GM18868 (cell line): ENCODE data around the gene FBN1.

ENCODE experiments used
- ATAC-seq: cut with Tn5 transposase; IDR thresholded peaks from one replicate; pipeline ENCODE4 v1.9.1; 2021; ENCODE audit warnings: mild to moderate bottlenecking, moderate library complexity; ENCODE audit not compliant: unreplicated experiment

Gene FBN1

GRCh38 chr15:48652510-48653076, 7.1 kb upstream of the FBN1 start:
- no peak for ATAC-seq

- ATAC-seq: no peak
Observed at GRCh38 chr15:48650931-48651330, 5.4 kb upstream of the FBN1 start.

- no peak for ATAC-seq
Observed at GRCh38 chr15:48647962-48648361, 2.5 kb upstream of the FBN1 start.

DNA sequence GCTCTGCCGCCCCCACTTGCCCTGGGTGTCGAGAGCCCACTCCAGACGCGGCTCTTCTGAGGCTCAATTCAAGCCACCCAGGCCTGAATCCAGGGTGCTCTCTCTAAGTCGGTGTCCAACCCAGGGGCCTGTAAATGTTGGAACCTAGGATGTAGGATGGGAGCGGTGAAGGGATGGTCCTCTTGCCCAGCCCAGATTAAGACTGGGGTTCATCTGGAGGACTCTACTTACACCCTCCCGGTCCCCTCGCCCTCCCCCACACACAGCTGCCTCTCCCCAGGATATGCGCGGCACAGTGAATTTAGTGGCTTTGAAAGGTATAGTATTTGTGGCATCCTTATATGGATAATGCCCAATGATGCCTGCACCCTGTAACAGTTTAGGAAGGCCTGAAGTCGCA, 822 bp upstream of the FBN1 start:
- ATAC-seq: no peak

DNA sequence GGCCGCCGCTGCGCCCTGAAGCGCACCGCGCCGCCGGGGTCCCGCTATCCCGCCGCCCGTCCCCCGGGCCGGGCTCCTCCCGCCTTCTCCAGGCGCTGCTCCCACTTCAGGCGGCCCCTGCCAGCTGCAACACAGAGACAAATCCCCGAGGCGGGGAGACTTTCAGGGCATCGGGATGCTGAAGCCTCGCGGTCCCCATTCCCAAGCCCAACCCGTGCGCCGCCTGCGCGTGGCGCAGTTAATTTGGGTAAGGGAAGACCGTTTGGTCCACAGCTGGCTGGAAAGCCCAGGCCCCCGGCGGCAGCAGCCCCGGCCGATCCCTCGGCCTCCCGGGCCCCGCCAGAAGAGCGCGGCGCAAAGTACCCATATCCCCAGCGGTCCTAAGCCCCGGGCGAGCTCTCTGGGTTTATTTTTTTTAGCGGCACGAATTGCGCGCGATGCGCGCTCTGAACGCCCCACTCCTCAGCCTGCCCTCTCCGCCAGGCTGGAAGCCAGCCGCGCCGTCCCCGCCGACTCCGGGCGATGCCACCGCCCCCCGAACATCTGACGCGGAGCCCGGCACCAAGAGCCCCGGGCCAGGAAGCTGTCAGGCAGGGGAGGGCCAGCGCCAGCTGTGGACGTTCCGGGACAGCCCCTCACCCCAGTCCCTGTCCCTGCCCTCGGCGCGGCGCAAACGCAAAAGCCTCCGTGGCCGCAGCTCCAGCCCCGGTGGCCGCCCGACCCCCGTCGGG, 517 bp downstream of the FBN1 start:
- ATAC-seq: peak; percentile 37

DNA sequence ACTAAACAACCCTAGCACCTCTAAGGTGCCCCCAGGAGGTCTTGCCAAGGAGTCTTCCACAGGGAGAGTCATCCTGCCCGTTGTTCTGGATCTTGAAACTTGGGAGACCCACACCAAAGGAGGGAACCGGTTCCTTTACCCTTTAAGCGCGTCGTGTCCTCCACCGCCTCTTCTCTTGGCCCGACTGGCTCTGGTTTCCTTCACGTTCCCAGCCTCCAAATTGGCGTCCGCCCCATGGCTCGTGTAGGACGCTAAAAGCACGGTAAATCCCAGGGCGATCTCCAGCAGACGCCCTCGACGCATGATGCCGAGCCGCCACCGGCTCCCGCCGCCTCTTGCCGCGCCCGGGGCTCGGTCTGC, 1.1 kb downstream of the FBN1 start:
- no peak for ATAC-seq

DNA sequence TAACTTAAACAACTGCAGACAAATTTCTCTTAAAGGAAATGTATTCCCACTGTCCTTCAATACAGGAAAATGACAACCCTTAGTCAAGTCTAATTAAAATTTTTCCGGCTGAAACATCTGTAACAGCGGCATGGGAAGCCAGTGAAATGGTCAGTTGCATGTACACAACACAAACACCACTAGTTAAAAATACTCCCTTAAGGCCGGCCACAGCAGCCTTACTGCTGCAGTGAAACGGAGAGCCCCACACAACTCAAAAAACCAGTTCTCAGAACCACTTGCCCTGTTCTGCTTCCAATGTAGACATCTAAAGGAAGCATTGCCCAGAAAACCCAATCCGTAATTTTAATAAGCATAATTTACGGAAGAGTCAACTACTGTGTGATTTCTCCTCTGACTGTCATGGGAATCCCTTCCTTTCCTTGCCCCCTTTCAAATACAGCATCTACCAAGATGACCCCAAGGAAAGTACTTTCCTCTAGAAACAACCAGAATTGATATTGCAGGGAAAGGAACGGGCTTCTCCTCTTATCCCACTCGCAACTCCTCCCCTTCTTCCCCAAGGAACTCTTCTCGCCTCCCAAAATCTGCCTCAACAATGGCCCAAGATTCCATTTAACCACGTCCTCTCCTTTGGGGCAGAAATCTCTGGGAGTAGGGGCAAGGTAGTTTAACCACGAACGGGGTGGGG, 1.6 kb downstream of the FBN1 start:
- no peak for ATAC-seq

- no peak for ATAC-seq
Observed at GRCh38 chr15:48643206-48643605, 2.3 kb downstream of the FBN1 start.

DNA sequence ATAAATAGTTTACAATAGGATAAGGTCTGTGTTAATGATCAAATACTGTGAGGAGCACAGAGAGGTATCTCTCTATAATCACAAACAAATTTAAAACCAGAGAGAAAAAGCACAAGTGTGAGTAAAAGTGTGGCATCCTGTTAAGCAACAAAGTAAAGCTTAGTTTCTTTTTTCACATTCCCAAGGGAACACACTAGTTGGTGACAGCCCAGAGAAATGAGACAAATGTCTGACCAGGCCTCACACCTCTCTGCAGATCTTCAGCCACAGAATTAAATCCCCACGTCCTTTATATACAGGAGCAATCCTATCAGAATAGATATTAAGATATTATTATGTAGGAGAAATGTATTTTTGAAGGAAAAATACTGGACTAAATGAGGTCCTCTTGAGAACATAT, 2.7 kb downstream of the FBN1 start:
- ATAC-seq: no peak

DNA sequence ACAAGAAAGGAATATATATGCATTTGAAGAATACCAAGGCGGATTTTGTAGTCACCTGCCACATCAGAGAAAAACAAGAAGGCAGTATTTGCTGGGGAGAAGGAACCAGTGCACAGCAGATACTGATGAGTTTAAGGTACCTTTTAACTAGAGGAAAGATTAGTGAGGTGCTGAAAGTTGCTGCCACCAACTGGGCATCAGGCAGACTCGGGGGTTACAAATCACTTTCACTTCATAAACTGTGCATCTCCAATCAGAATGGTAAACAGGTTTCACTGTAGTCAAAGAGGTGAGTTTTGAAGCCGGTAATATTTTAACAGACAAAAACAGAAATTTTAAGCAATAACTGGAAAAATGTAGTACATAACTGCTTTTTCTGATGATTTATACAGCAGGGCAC, 4.1 kb downstream of the FBN1 start:
- peak; percentile 39 for ATAC-seq

DNA sequence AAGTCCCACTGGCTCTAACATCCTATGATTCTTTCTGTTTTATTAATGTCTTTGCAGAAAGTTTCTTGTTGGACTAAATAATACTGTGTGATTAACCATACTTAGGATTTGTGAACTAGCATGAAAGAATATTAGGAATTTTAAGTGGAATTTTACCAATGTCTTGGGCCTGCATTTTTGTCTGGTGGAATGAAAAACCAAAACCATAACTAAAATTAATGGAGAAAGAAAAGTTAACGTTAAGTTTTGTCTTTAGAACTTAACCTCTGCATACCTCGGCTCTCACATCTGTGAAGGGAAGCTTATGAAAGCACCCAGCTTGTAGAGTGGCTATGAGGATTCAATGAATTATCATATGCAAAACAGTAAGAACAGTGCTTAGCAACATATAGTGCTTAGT, 6.5 kb downstream of the FBN1 start:
- ATAC-seq: no peak

DNA sequence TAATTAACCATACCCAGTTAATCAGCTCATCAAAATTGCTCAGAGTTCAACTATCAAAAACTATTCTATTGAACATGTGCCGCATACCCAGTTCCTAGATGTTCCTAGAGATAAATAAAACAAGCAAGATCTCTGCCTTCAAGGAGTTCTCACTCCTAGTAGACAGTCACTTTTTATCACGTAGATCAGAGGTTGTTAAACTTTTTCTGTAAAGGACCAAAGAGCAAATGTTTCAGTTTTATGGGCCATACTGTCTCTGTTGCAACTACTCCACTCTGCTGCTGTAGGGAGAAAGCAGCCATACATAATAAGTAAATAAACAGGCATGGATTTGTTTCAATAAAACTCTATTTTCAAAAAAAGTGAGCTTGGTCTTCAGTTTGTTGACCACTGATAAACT, 7.9 kb downstream of the FBN1 start:
- ATAC-seq: no peak

DNA sequence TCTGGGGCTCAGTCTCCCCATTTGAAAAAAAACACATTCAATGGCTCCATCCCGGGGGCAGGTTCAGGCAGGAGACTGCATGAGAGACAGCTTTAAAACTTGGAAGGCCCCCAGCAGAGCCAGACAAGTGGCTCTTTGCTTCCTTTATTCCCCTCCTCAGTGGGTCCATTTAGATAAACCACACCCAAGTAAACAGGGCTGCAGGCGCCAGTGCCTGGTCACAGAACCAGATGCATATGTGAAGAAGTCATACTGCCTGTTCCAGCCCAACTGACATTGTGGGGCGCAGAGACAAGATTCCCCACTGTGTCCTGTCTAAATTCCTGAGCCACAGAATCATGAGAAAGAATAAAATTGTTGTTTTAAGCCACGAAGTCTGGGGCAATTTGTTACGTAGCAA, 9.0 kb downstream of the FBN1 start:
- ATAC-seq: no peak

DNA sequence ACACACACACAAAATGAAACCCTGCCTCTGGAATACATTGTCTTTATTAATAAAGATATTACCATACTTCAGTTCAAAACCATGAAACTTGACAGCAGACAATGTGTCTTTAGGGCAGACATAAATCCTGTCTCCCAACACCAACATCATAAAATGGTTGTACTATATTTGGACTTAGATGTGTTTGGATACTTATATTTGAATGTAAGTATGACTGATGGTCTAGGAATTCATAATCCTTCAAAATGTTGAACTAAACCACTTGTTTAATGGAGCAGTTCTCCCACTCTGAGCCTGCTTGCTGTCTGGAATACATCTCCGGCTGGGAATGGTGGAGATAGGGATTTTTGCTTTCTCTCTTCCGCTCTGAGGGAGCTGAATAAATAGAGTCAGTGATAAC, 10.6 kb downstream of the FBN1 start:
- ATAC-seq: no peak

- no peak for ATAC-seq
Observed at GRCh38 chr15:48634096-48634495, 11.4 kb downstream of the FBN1 start.

DNA sequence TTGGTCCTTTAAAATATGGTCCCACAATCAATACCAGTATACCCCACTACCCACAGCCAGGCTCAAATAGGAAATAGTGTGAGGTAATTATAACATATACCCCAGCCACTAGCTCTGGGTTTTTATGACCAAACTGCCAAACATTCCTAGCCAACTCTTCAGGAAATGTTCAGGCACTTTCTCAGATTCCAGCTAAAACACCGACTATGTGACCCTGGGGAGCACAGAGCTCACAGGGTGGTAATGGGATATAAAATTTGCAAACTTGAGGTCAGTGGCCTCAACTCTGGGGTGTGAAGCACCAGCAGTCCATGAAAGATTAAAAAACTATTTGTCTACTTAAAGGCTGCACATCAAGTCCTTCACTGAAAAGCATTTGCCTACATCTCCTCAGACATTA, 12.9 kb downstream of the FBN1 start:
- ATAC-seq: no peak

DNA sequence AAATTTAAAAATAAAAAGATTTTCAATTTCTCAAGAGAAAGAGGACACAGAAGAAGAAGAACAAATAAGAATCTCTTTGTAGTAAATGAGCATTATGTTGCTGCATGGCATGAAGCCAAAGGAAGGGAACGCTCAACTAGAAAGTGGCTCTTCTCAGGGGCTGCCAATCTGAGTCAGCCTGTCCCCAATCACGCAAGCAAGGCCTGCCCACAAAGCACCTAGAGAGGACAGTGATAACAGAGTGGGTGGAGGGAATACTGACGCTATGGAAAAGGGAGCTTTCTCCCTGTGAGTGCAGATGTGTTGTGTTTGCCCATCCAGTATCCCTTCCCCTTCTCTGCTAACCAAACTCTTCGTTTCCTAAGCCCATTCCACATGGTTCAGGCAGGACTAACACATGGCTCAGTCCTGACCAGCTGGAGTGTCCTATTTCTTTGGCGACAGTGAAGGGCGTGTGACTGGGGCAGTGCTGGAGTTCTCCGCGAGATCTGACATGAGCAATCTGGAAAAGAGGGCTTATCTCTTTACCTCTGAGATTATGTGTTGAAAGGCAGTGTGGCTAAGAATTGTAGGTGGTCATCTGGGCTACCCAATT, 14.2 kb downstream of the FBN1 start:
- no peak for ATAC-seq

DNA sequence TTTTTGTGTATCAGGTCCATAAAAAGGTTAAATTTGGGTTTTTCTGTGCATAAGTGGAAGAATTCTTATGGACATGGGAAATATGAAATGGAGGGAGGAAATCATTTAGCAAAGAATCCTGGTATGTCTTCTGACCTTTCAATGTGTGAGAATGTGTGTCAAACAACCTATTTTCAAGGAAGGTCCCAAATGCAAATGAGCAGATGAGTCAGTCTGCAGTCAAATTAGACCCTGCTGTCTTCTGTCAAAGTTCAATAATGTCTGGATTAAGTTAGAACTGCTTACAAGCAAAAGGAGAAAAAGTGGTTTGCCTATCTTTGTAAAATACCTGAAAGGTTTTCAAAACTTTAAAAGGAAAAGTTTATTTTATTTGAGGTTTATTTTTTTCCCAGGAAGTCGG, 15.3 kb downstream of the FBN1 start:
- no peak for ATAC-seq

DNA sequence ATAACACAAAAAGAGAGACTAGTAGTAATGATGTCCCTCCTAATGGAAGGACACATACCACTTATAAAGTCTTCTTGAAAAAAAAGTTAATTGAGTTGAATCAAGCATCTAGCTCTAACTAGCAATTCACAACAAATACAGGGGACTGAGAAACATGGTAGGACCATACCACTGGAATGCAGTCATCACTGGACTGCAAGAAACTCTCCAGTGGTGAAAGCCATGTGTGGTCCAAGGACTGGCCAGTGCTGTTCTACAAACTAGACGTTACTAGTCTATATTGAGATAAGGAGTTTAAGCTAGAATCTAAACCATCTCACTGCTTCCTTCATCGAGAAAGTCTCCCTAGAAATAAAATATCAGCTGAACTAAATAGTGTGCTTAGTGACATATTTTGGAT, 16.7 kb downstream of the FBN1 start:
- ATAC-seq: no peak

DNA sequence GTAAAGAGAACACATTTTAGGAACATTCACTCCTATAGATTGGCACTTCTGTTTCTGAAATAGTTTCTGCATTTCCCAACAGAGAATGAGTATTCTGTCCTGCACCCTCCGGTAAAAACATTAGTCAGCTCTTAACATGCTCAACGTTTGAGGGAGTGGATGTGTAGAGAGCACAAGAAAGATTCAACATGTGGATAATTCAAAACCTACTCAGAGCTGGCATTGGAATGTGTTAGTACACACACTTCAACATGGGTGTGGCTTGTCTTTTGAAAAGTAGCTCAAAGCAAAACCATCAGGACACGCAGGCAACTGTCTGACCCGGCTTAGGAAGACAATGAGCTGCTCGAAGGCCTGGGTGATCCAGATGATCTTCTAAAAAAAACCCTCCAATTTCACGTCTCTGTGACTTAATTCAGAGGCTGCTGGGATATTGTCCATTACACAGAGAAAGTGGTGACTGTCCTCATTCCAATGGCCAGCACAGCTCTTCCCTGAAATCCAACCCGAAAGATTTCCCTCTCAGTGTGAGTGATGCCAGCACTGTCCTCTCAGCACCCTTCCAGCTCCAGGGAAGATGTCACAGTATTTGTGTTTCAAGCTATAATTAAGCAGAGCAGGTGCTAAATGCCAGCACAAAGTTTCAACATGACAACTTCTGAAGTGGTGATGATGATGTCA, 18.1 kb downstream of the FBN1 start:
- ATAC-seq: no peak

DNA sequence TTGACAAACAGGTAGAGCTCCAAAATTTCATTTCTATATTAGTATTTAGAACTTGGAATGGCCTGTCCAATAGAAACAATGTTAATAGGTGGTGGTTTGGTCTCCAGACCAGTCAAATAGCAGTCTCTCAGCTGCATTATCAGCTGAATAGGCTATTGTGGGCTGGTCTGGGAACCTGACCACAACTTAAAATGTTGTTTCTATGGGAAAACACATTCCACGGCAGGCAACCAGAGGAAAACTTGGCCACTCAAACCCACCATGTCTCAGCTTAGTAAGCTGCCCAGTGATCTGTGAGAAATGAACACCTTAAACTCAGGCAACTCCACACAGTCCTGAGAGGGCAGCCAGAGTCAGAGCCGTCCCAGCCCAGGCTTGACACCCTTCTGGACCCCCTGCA, 20.4 kb downstream of the FBN1 start:
- ATAC-seq: no peak

DNA sequence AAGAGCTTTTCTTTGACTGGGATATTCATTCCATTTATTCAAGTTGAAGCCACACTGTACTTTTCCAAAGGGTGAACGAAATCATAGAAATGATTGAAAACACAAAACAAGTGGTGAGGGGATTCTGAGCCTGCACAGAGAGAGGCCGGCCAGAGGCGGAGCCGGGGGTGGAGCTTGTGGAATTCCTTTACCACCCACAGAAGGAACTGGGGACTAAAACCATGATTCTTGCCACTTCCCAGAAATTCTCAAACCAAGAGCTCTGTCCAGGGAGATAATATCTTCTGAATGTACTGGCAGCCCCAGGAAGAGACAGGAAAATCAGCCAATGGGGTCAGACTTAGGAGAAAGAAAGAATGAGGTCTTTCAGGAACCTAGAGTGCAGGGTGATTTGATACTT, 20.8 kb downstream of the FBN1 start:
- no peak for ATAC-seq
